H1 (cell line): Measurements from ENCODE around the gene C1S. TPM values are rescaled to one million over a fixed set of nuclear protein-coding genes. Genes with fewer than 3 reads are reported as not detected.

Experiments used
- GABPA ChIP-seq: IDR thresholded peaks from 2 replicates; pipeline ENCODE4 v1.6.1; 2011; ENCODE audit warnings: mild to moderate bottlenecking, low read length, moderate library complexity, borderline replicate concordance; ENCODE audit not compliant: insufficient read depth
- NRF1 ChIP-seq: IDR thresholded peaks from 2 replicates; pipeline ENCODE4 v1.6.1; 2011; ENCODE audit warnings: mild to moderate bottlenecking, low read depth, low read length, improper control_type of control experiment
- RBBP5 ChIP-seq: IDR thresholded peaks from 2 replicates; pipeline ENCODE4 v1.7.1; 2012; ENCODE audit warnings: low read depth, mild to moderate bottlenecking, inconsistent platforms, low read length, moderate library complexity, borderline replicate concordance
- RFX5 ChIP-seq: IDR thresholded peaks from 2 replicates; pipeline ENCODE4 v1.6.1; 2011; ENCODE audit warnings: low read depth, low read length, improper control_type of control experiment, borderline replicate concordance
- polyA plus RNA-seq, 7 experiments: library from polyadenylated mRNA; depleted of rRNA in 3 of 7; stranded (reverse) in 5 of 7; unstranded in 2 of 7; fragments of >200 nt in 5 of 7; fragments of 200-250 nt in 2 of 7; gene quantifications; 1 replicate in 5 of 7; 2 replicates in 1 of 7; 4 replicates in 1 of 7; pipeline versions ENCODE4 v1.2.1 to v1.2.3, GENCODE V29; 2011 to 2013; ENCODE audit warnings: missing spikeins in 2 of 7, mixed read lengths in 2 of 7
- total RNA-seq: library from RNA; stranded (reverse); fragmentation: NEBNext Ultra II Directional; extraction: Animal tissue kit (Norgen Biotek cat#: 25700); gene quantifications from 2 replicates; pipeline ENCODE4 v1.2.1, GENCODE V29; 2021

Gene C1S
- total and polyA plus RNA-seq, 2 of the 8 experiments (the other 6 are each of a cell fraction or from before 2014, with no cell fraction given) = 4.4 to 7.3 TPM

GRCh38 chr12:7019043-7019569 lies 41.4 kb upstream of the C1S start (continued):
- no peak for TF ChIP-seq RFX5
- no peak for TF ChIP-seq RBBP5
- TF ChIP-seq NRF1 = no peak
- no peak for TF ChIP-seq GABPA
